HG03442 (cell line): ENCODE measurements around the gene PEX1.
"Not testable (repeated sequence)": the region's sequence is repeated elsewhere in the genome, so short reads cannot be mapped to it uniquely, and the experiment has no call there.

Experiments
- ATAC-seq: cut with Tn5 transposase; IDR thresholded peaks from one replicate; pipeline ENCODE4 v1.9.1; 2021; ENCODE audit warnings: mild to moderate bottlenecking, moderate library complexity; ENCODE audit not compliant: unreplicated experiment

Gene PEX1

DNA sequence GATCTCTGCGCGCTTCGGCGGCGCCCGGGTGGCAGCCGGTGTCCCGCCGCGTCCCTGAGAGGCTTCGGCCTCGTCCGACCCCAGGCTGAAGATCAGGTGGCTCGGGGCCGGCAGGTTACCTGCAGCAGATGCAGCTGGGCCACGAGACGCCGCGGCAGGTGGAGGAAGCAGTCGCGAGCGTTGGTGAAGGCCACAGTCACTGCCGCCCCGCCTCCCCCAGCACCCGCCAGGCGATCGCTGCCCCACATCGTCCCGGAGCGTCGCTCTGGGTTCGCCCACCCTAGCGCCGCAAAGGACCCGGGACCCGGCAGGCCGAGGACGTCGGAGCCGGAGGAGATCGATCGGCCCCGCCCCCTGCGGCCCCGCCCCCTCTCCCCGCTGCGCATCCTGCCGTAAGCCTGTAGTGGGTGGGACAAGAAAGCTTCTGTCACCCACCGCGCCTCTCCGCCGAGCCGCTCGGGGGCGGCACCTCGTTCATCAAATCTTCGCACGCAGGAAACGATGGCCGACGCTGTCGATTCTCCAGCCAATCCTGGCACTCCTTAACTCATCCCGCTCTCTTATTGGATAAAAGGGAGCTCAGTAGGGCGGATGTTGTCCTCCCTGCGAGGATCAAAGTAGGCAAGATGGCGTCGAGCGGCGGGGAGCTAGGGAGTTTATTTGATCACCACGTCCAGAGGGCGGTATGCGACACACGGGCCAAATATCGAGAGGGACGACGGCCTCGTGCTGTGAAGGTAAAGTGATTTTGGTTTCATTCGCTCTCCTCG lies at the start of gene PEX1, which contains the start of gene RBM48:
Gene PEX1 (minus strand): TSS at position 333 of the 770 bp plus-strand sequence. CDS start 85 bp downstream, at position 248.
Gene RBM48 (plus strand): TSS at position 608 of the 770 bp plus-strand sequence. CDS start 19 bp downstream, at position 627.
- peak; percentile 94 for ATAC-seq

DNA sequence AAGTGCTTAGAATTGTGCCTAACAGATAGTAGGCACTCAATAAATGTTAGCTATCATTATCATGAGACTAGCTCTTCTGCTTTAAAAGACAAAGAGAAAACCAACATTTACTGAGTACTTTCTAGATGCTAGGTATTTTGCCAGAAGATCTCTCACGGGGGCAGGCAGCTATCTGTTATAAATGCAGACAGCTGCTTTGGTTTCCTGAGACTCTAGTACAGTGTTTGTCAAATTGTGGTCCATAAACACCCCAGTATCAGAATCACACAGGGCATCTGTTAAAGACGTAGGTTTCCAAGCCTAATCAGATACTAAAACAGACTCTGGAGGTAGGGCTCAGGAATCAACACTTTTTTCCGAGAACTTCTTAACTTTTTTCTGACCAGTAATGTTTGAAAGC lies 48.0 kb upstream of the PEX1 start:
- no peak for ATAC-seq

DNA sequence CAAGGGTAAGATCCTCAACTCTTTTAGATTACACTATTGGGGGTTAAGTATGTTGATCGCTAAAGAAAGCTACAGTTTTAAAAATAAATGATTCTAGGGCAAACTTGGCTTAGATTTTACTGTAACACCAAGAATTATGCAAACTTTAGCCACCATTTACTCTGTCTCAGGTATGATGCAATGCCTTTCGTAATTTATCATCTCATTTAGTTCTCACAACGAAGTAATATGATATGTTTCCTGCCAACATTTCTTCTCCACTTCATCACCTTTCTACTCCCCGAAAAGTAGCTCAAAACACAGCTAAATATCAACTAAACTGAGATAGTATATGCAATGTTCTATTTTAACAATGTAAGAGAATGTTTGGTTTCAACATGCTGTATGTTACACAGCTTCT lies 40.8 kb upstream of the PEX1 start:
- ATAC-seq: no peak

DNA sequence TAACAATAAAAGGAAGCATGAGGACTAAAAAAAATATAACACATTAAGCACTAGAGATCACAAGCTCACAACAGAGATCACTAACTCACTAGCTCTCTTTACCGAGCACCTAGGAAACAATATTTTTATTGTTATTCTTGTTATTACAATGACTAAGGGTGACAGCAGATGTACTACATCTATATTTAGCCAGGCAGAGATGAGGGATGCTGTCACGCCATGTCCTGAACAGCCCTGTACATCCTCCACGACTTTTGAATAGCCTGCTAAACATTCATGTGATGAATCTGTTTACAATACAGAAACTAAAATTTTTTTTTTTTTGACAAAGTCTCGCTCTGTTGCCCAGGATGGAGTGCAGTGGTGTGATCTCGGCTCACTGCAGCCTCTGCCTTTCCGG lies 39.1 kb upstream of the PEX1 start:
- no peak for ATAC-seq

DNA sequence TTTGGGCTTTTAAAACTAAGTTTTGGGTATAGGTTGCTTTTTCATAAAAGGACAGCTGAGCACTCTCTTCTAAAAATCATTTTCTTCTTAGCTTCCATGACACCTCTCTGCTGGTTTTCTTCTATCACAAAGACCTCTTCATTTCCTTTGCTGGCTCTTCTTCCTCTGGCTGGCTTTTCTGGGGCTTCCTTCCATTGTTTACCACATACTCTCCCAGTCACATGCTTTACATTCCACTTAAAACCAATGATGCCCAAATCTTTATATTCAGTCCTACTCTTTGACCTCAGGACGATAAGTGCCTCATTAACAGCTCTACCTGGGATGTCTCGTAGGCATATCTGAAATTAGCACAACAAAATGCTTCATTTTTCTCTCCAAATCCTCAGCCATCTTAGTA lies 35.0 kb upstream of the PEX1 start:
- no peak for ATAC-seq

DNA sequence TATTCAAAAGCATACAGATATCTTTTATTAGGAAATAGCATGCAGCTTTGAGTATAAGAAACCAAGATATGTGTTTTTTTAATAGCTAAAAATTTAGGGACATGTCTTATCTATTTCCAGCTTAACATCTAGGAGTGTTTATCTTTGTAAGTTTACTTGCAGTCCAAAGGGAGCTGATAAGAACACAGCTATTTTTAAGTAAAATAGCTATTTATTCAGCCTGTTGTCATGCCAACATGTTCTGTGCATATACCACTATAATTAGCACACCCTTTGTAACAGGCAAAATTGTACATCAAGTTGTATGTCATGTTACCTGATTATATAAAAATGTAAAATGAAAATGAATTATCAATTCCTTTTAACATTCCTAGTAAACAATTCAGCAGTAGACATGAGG lies 32.3 kb upstream of the PEX1 start:
- no peak for ATAC-seq

DNA sequence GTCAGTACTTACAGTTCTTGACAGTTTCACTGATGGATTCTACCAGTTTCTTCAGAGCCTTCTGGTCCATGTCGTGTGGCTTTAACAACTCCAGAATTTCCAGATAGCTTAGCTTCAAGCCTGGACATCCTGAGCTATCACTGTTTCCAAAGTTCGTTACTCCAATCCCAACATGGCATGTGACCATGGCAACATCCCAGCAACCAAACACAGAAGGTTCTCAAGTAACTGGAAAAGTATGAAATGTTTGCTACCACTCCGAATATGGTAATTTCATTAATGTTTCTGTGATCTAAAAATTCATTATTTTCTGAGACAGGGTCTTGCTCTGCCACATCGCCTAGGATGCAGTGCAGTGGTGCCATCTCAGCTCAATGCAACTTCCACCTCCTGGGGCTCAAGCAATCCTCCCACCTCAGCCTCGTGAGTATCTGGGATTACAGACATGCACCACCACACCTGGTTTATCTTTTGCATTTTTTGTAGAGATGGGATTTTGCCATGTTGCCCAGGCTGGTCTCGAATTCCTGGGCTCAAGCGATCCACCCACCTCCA lies 29.6 kb upstream of the PEX1 start:
- no peak for ATAC-seq

DNA sequence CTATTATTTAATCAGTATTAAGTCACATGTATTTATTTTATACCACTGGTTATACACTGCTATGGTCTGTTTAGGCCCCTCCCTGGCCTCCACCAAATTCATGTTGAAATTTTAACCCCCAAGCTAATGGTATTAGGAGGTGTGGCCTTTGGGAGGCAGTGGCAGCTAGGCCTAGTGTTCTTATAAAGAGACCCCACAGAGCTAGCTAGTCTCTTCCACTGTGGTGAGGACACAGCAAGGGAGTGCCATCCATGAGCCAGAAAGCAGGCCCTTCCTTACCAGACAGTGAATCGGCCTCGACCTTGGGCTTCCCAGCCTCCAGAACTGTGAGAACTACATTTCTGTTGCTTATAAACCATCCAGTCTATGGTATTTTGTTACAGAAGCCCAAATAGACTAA lies 28.9 kb upstream of the PEX1 start:
- ATAC-seq: no peak

DNA sequence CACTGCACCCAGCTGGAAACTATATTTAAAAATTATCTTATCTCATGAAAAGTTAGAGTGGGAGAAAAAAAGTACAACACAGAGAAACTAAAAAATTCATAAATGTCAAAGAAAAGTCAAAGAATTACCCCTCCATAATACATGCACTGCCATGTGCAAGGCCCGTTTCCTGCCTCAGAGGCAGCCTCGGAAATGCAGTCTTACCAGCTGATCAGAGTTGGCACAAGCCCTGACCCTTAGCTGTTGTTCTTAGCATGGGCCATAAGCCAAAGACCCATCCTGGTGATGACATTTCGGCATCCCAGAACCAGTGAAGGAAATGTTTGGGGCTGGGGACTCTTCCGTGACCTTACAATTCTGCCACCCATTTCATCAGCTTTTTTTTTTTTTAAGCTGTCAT lies 21.9 kb upstream of the PEX1 start:
- ATAC-seq: no peak

DNA sequence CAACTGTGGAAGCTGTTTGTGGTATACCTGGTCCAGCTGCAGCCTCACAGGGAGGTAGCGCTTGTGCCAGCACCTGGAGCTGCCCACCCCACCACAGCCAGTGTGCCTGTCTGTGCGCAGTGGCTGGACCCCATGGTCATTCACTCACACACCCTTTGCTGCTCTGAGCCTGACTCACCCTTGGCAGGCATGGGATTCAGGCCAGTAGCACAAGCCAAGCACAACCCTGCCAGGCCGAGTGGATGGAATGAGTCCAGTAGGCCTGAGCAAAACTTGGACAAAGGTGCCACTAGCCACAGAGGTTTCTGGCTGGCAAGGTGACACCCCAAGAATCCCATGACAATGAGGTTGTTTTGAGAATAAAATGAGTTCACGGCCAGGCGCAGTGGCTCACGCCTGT lies 19.3 kb upstream of the PEX1 start:
- ATAC-seq: no peak

DNA sequence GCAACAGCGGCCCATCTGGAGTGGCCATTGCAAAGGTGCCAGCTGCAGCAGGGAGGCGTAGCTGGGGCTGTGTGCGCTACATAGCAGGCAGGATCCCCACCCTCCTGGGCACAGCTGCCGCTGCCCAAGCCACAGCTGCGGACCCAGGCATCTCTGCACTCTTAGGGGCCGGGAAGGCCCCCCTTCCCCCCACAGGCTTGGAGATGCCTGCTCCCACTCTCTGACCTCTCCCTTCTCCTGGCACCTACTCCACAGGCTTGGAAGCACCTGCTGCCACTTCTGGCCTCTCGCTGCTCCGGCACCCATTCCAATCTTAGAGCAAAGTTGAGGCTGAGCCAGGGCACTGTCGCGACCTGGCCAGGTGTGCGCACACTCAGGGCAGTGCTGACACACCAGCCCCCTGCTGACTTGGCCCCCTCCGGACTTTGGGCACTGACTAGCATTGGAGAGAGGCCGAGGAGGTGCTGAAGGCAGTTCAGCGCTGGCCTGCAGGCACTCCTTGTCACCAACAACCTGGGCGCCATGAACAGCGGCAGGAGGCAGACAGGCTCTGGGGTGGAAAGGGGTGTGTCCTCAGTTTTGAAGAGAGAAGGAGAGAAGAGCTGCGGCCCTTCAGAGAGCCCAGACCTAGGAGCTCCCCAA lies 18.7 kb upstream of the PEX1 start:
- ATAC-seq: no peak

DNA sequence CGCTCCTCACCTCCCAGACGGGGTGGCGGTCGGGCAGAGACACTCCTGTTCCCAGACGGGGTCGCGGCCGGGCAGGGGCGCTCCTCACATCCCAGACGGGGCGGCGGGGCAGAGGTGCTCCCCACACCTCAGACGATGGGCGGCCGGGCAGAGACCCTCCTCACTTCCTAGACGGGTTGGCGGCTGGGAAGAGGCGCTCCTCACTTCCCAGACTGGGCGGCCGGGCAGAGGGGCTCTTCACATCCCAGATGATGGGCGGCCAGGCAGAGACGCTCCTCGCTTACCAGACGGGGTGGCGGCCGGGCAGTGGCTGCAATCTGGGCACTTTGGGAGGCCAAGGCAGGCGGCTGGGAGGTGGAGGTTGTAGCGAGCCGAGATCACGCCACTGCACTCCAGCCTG lies 16.8 kb upstream of the PEX1 start:
- ATAC-seq: not testable (repeated sequence)

DNA sequence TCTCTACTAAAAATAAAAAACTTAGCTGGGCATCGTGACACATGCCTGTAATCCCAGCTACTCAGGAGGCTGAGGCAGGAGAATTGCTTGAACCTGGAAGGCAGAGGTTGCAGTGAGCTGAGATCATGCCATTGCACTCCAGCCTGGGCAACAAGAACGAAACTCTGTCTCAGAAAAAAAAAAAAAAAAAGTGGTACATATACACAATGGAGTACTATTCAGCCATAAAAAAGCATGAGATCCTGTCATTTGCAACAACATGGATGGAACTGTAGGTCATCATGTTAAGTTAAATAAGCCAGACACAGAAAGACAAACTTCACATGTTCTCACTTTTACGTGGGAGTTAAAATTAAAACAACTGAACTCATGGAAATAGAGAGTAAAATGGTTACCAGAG lies 15.2 kb upstream of the PEX1 start:
- not testable (repeated sequence) for ATAC-seq

DNA sequence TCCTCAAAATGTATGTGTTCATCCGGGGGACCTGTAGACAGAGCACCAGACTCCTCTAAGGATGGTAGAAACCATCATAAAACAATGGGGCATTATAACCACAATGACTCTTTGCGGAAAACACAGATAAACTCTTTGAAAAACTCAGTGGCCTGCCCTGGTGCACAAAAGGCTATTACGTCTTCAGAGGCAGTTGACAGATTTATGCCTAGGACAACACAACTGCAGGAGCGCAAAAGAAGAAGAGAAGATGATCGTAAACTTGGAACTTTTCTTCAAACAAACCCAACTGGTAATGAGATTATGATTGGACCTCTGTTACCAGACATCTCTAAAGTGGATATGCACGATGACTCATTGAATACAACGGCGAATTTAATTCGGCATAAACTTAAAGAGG lies 6.3 kb upstream of the PEX1 start:
- no peak for ATAC-seq

DNA sequence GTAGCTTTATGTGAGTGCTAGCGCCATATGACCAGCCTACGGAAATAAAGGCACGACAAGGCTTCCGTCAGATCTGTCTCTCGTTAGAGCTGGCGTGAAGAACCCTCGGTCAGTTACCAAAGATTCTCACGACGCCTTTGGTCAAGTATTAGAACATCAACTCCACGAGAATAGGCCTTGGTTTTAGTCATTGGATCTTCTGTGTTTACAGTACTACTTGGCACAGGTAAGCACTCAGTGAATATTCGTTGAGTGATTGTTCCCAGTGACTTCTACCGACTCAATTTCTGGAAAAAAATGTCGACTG lies 591 bp upstream of the PEX1 start:
- no peak for ATAC-seq

DNA sequence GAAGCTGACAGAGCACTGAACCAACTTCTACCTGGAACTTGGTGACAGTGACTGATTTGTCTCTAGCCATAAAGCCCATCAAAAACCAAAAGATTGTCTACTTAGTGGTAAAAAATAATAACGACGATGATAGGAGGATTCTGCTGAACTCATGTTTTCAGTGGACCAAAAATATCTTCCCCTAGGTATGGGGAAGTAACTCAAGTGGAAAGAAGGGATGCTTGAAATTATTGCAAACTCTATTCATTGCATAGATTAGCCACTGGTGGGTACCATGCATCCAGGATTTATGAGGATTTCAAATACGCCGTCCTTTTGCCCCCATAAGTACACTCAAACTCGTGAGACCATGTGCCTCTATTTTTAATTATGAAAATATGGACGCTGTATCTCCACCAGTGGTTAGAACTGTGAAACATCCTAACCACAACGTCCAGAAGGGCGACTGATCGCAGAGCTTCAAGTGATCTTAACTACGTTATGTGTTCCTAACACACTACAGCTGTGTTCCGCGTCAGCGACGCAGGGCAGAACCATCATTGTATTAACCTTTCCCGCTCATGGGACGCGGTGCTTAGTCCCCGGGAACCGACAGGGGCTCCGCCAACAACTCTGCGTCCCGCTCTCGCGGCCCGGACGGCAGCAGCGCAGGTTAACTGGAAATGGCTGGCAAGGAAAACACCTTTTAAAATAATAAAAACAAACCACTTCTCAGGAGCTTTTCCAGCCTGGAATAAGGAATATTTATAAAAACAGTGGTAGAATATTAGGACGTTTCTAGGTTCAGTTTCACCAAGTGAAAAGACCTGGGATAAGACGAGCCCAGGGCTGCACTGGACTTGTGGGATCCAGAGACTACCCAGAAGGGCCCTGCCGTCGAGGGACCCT lies 776 bp downstream of the PEX1 start:
- ATAC-seq: peak; percentile 30

DNA sequence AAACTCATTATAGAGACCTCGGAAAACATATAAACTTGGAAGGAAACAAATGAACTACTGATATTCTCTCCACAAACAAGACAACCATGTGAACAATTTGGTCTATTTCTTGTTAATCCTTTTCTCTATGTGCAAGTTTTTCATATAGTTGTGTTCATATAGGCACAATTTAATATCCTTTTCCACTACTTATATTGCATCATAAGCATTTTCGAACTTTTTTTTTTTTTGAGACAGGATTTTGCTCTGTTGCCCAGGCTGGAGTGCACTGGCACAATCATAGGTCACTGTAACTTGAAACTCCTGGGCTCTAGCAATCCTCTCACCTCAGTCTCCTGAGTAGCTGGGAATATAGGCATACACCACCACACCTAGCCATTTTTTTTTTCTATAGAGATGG lies 5.2 kb downstream of the PEX1 start:
- ATAC-seq: no peak

DNA sequence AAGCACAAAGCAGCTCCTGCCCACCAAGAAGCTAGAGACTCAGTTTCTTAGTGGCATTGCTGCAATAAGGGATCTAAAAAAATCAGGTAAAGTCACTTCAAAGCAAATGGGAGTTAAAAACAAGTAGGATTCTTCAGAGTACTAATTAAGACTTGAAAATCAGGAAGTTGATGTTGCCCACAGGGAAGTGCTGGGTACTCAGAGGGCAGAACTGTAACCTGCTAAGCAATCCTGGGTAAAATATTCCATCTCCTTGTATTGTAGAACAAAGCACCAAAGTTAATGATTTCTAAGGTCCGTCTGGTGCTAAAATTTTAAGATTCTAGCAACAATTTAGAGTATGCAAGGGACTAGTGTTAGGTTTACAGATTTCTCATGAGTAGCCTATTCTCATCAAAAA lies 8.3 kb downstream of the PEX1 start:
- no peak for ATAC-seq

DNA sequence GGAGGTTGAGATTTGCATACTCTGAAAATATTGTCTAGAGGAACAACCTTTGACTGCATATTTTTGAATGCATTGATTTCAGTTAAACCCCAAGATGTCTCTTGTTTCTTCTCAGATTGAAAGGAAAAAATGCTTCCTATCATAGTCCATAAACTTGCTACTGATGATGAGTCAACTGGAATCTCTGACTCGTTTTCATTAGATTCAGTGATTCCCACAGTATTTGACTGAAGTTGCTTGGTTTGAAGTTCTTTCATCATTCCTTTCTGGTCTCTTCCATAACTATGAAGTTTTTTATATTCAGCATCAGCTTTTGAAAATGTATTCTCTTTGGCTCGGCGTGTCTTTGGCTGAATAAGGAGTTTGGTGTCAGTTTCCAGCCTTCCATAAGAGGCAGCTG lies 10.7 kb downstream of the PEX1 start:
- no peak for ATAC-seq

DNA sequence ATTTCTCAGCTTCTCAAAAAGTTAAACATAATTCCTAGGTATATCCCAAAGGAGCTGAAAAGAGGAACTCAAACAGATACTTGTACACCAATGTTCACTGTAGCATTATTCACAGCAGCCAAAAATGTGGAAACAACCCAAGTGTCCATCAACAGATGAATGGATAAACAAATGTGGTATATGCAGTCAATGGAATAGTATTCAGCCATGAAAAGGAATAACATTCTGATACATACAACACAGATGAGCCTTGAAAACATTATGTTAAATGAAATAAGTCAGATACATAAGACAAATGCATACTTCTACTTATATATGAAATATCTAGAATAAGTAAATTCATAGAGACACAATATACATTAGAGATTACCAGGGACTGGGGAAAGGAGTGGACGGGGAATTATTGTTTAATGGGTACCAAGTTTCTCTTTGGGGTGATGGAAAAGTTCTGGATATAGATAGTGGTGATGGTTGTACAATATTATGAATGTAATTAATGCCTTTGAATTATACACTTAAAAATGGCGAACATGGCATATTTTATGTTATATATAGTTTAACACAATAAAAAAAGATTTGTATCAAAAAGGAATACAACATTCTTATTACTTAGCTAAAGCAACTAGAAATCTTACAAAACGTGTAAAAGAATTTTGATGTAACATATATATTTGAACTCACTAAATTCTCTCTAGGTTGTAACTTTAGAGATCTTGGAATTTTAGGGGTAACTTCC lies 15.0 kb downstream of the PEX1 start:
- ATAC-seq: no peak

DNA sequence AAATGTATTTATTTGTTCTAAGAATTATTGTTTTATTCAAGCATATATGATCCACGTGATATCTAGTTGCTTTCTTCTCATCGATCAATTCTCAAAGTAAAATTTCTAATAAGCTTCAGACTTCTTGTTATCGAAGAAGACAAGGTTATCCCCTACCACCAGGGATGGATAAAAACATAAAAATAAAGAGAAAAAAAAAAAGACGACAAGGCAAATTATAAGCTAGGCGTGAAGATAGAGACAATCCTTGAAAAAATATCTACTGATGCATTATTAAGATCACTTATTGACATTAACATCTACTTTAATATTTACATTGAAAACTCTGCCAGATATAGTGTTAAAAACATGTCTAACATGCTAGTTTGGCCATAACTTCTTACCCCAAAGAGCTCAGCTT lies 19.4 kb downstream of the PEX1 start:
- ATAC-seq: no peak
